Tibial nerve (tissue), 4 donors: ENCODE data around the gene PKHD1. TPM values are rescaled to one million over a fixed set of nuclear protein-coding genes. Genes with fewer than 3 reads are reported as not detected.

Experiments used
- DNase-seq, 2 donors: peaks; one replicate each; pipeline ENCODE4 v3.0.0-alpha.2; 2019; ENCODE audit warnings: low spot score in 2 of 2
- H3K27ac ChIP-seq, 4 donors: fragments of 200-600 bp; sonication (generic) in 3 of 4; one replicate each; pipeline ENCODE4 v1.5.1; 2017 to 2019; ENCODE audit warnings: mild to moderate bottlenecking in 1 of 4
- H3K27me3 ChIP-seq, 2 donors: fragments of 200-600 bp; sonication (generic) in 1 of 2; one replicate each; pipeline versions ENCODE4 v1.5.1 to v1.6.0; 2017 to 2019
- H3K36me3 ChIP-seq, 3 donors: fragments of 200-600 bp; sonication (generic); one replicate each; pipeline ENCODE4 v1.5.1; 2018 to 2019
- H3K4me1 ChIP-seq, 4 donors: fragments of 200-600 bp; sonication (generic) in 3 of 4; one replicate each; pipeline ENCODE4 v1.5.1; 2017 to 2019
- H3K4me3 ChIP-seq, 4 donors: fragments of 200-600 bp; sonication (generic) in 3 of 4; one replicate each; pipeline ENCODE4 v1.5.1; 2017 to 2019; ENCODE audit warnings: mild to moderate bottlenecking in 1 of 4, moderate library complexity in 1 of 4
- H3K9me3 ChIP-seq, 4 donors: fragments of 200-600 bp; sonication (generic) in 3 of 4; one replicate each; pipeline ENCODE4 v1.5.1; 2017 to 2019
- CTCF ChIP-seq, 5 experiments: fragments of 200-600 bp in 3 of 5; fragments of 450-650 bp in 2 of 5; sonication (generic) in 3 of 5; IDR thresholded peaks; one replicate each; pipeline ENCODE4 v1.5.1; 2016 to 2019; ENCODE audit warnings: antibody characterized with exemption in 5 of 5, mild to moderate bottlenecking in 3 of 5, moderate library complexity in 2 of 5
- EP300 ChIP-seq, 2 donors: sonication (generic); formaldehyde crosslinking; IDR thresholded peaks; one replicate each; pipeline ENCODE4 v1.6.1; 2017; ENCODE audit warnings: antibody characterized with exemption in 2 of 2, mild to moderate bottlenecking in 1 of 2
- POLR2A ChIP-seq, 2 donors: fragments of 450-650 bp; IDR thresholded peaks; one replicate each; pipeline ENCODE4 v1.6.1; 2017; ENCODE audit warnings: antibody characterized with exemption in 2 of 2, mild to moderate bottlenecking in 2 of 2, moderate library complexity in 2 of 2
- WGBS, 2 donors: methylation state at CpG; one replicate each; pipeline ENCODE4 v1.1.5; 2018; 5-methylcytosine and 5-hydroxymethylcytosine counted together
- total RNA-seq, 4 donors: library from RNA; depleted of rRNA; stranded (reverse); fragments of >200 nt; gene quantifications; one replicate each; pipeline ENCODE4 v1.1.0, GENCODE V29; 2016

Gene PKHD1
- total RNA-seq, 4 donors from 2014 or later, result under 0.01 to 0.22 (median 0.20) TPM

- H3K27ac ChIP-seq, result no peak overlapping the region
- DNase-seq, result no peak
- no peaks in the 10 kb centered on the region for H3K36me3 ChIP-seq
- no peaks in the 10 kb centered on the region for H3K9me3 ChIP-seq
- no peaks in the 10 kb centered on the region for H3K27me3 ChIP-seq
- no peak overlapping the region for H3K4me3 ChIP-seq
- no peaks in the 10 kb centered on the region for H3K4me1 ChIP-seq
- no peak for TF ChIP-seq EP300 (IDR thresholded peaks at IDR 0.05)
- no peak for TF ChIP-seq CTCF (IDR thresholded peaks at IDR 0.05)
- no peak for TF ChIP-seq POLR2A (IDR thresholded peaks at IDR 0.05)
Measured at GRCh38 chr6:51820555-51820954, 266.9 kb downstream of the PKHD1 start.

- TF ChIP-seq EP300 (IDR thresholded peaks at IDR 0.05) (no peak), CTCF (IDR thresholded peaks at IDR 0.05) (no peak), POLR2A (IDR thresholded peaks at IDR 0.05) (no peak)
- Histone ChIP-seq H3K4me1 (no peaks in the 10 kb centered on the region), H3K27me3 (no peaks in the 10 kb centered on the region), H3K9me3 (no peaks in the 10 kb centered on the region), H3K36me3 (no peaks in the 10 kb centered on the region), H3K27ac (no peak overlapping the region), H3K4me3 (no peak overlapping the region)
- DNase-seq, result no peak
- WGBS, 2 donors, result 61 to 62% methylated on average over 6 of the region's 6 CpGs
Measured at GRCh38 chr6:51818520-51819022, 268.8 kb downstream of the PKHD1 start.

DNA sequence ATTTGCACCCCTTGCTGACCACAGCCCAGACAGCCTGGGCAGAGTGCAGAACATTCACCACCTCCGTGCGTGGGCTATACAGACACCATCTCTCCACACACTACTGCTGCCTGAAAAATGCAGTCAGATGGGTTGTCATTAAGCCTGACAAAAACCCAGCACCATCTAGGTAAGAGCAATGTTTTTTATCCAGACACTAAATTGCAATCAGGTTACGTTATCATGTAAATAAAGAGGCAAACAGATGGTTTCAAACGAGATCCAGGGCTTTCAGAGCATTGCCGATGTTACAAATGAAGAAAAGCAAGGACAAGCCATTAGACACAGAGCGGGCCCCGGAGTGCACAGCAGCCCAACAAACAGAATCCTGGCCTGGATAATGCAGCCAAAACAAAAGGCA is 269.6 kb downstream of the PKHD1 start:
- H3K36me3 ChIP-seq, result no peaks in the 10 kb centered on the region
- H3K9me3 ChIP-seq, result no peaks in the 10 kb centered on the region
- TF ChIP-seq CTCF (IDR thresholded peaks at IDR 0.05) (no peak), EP300 (IDR thresholded peaks at IDR 0.05) (no peak), POLR2A (IDR thresholded peaks at IDR 0.05) (no peak)
- no peaks in the 10 kb centered on the region for H3K27me3 ChIP-seq
- WGBS, 2 donors, result 70 to 72% methylated on average over 7 of the region's 7 CpGs
- no peaks in the 10 kb centered on the region for H3K4me1 ChIP-seq
- no peak for DNase-seq
- no peak overlapping the region for H3K4me3 ChIP-seq
- no peak overlapping the region for H3K27ac ChIP-seq

GRCh38 chr6:51814418-51814817 is 273.0 kb downstream of the PKHD1 start:
- no peaks in the 10 kb centered on the region for H3K4me1 ChIP-seq
- TF ChIP-seq CTCF (IDR thresholded peaks at IDR 0.05) (no peak), POLR2A (IDR thresholded peaks at IDR 0.05) (no peak)
- H3K36me3 ChIP-seq, result no peaks in the 10 kb centered on the region
- no peak for DNase-seq
- H3K9me3 ChIP-seq, result peaks cover 0 to 11% (median 1%) of the 10 kb centered on the region in 4 donors
- H3K27ac ChIP-seq, result no peak overlapping the region
- H3K4me3 ChIP-seq, result no peak overlapping the region
- WGBS, 2 donors, result 26 to 40% methylated on average over 1 of the region's 1 CpG
- H3K27me3 ChIP-seq, result no peaks in the 10 kb centered on the region

DNA sequence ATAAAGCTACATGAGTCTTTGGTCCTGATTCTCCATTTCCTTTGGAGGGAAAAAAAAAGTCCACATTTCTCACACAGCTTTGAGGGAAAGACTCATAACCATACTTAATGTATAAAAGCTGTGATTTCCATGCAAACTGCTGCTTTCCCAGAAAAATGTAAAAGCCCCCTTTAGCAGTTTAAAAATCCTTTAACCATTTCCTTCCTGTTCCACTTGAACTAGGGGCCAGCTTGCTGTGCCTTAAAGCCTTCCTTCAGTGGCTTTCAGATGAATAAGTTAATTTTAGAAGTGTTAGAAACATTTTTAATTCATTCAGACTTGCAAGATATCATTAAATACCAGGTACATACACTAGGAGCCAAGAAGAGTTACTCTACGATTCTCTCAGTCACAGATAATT is 273.5 kb downstream of the PKHD1 start:
- no peaks in the 10 kb centered on the region for H3K36me3 ChIP-seq
- H3K27me3 ChIP-seq, result no peaks in the 10 kb centered on the region
- H3K4me1 ChIP-seq, result no peaks in the 10 kb centered on the region
- TF ChIP-seq EP300 (IDR thresholded peaks at IDR 0.05) (no peak), CTCF (IDR thresholded peaks at IDR 0.05) (no peak), POLR2A (IDR thresholded peaks at IDR 0.05) (no peak)
- no peak for DNase-seq
- no peak overlapping the region for H3K4me3 ChIP-seq
- 29 to 39% methylated on average over 1 of the region's 1 CpG for WGBS, 2 donors
- no peak overlapping the region for H3K27ac ChIP-seq
- H3K9me3 ChIP-seq, result peaks cover 0 to 11% (median 2%) of the 10 kb centered on the region in 4 donors
